ENCODE results near the gene GAS2.

DNA sequence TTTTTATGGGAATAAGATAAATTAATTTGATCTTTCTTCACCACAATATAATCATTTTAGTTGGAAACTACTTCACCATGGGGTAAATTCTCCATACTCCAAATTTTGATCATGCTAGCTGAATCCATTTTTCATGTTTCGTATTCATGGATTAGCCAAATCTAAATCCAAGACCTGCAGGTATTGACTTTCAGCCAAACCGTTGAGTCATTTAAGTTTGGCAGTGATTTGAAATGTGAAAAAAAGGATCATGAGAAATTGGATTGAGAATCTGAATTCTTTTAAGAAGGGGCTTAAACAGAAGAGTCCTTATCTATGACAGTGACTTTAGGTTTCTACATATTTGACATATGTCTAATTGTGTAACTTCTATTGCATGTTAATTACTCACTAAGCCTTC, 5.3 kb downstream of the GAS2 start:
- TF ChIP-seq POLR2AphosphoS5 (IDR thresholded peaks at IDR 0.05; ENCODE audit: low read depth, low read length) (no peak), TAF1 (IDR thresholded peaks at IDR 0.05; ENCODE audit: borderline replicate concordance, insufficient read depth, low read length) (no peak), REST (IDR thresholded peaks at IDR 0.05; ENCODE audit: insufficient read depth in 1 of 2, low read depth in 2 of 2, low read length in 2 of 2) (no peak), SIN3A (IDR thresholded peaks at IDR 0.05; ENCODE audit: borderline replicate concordance, insufficient read depth, low read length) (no peak)

All from PFSK-1 (cell line).